Endothelial cell of umbilical vein (primary cell): ENCODE measurements around the gene FILIP1L. TPM values are rescaled to one million over a fixed set of nuclear protein-coding genes. Genes with fewer than 3 reads are reported as not detected.

Experiments used
- BruUV-seq: library from RNA; stranded (reverse); fragments of 400-500 nt; replicated peaks from 2 replicates; lab custom pipeline; 2021; lab: Mats Ljungman, UMichigan
- CTCF ChIA-PET: fragments of 300-600, 350-600 bp; sonication (Branson Sonifier 250); formaldehyde crosslinking; loops from one replicate; lab custom pipeline; 2021; ENCODE audit warnings: antibody characterized with exemption, inconsistent platforms; lab: Charles Lee
- POLR2A ChIA-PET: fragments of 300-600, 350-600 bp; sonication (Branson Sonifier 250); formaldehyde crosslinking; loops from one replicate; lab custom pipeline; 2021; ENCODE audit warnings: antibody characterized with exemption, inconsistent platforms; lab: Charles Lee
- DNase-seq: peaks from one replicate; pipeline ENCODE4 v3.0.0-alpha.2; 2011; ENCODE audit warnings: low read depth, low spot score
- FAIRE-seq: peaks from 2 replicates; lab custom pipeline; 2011; peaks lifted over from hg19 to GRCh38; lab: Jason Lieb, UNC
- H2AFZ ChIP-seq: 2 replicates; pipeline ENCODE4 v1.6.0; 2012; ENCODE audit warnings: low read depth, low read length, control low read depth, inconsistent platforms
- H3K27ac ChIP-seq: 2 replicates; pipeline ENCODE4 v1.5.1; 2011; ENCODE audit warnings: low read depth, mild to moderate bottlenecking, control low read depth, low read length, moderate library complexity; ENCODE audit not compliant: insufficient read depth
- H3K27me3 ChIP-seq, 2 experiments: 2 replicates each; pipeline versions ENCODE4 v1.6.0 to v1.6.1; 2011; ENCODE audit warnings: low read length in 2 of 2, mixed read lengths in 1 of 2; ENCODE audit not compliant: control insufficient read depth in 2 of 2, insufficient read depth in 2 of 2
- H3K36me3 ChIP-seq, 2 experiments: 2 replicates in 1 of 2; 3 replicates in 1 of 2; pipeline ENCODE4 v1.5.1; 2011; ENCODE audit warnings: low read length in 2 of 2, mild to moderate bottlenecking in 1 of 2, moderate library complexity in 1 of 2; ENCODE audit not compliant: control insufficient read depth in 2 of 2, insufficient read depth in 2 of 2; ENCODE audit errors: extremely low read depth in 1 of 2
- H3K4me1 ChIP-seq: 3 replicates; pipeline ENCODE4 v1.5.1; 2011; ENCODE audit warnings: mild to moderate bottlenecking, low read length; ENCODE audit not compliant: control insufficient read depth, insufficient read depth; ENCODE audit errors: extremely low read depth
- H3K4me2 ChIP-seq: 2 replicates; pipeline ENCODE4 v1.6.1; 2011; ENCODE audit warnings: low read length, control low read depth, mixed read lengths; ENCODE audit not compliant: insufficient read depth
- H3K4me3 ChIP-seq, 3 experiments: fragments of 200-600 bp in 1 of 3; sonication (generic), shearing (Covaris generic) in 1 of 3; replicated peaks in 1 of 3; 2 replicates each; pipeline ENCODE4 v1.5.1; 2011 to 2016; ENCODE audit warnings: control low read depth in 3 of 3, low read length in 3 of 3, mild to moderate bottlenecking in 2 of 3, inconsistent platforms in 1 of 3, low read depth in 1 of 3, moderate library complexity in 1 of 3; ENCODE audit not compliant: insufficient read depth in 1 of 3
- H3K79me2 ChIP-seq: 2 replicates; pipeline ENCODE4 v1.6.0; 2012; ENCODE audit warnings: low read length, inconsistent platforms; ENCODE audit not compliant: control insufficient read depth, insufficient read depth
- H3K9ac ChIP-seq: replicated peaks from 2 replicates; pipeline ENCODE3; 2011; ENCODE audit warnings: low read length, control low read depth; ENCODE audit not compliant: insufficient read depth; ENCODE audit errors: extremely low read depth
- H3K9me1 ChIP-seq: replicated peaks from 3 replicates; pipeline ENCODE4 v1.6.0; 2011; ENCODE audit warnings: mild to moderate bottlenecking, low read length; ENCODE audit not compliant: control insufficient read depth, insufficient read depth; ENCODE audit errors: extremely low read depth
- H3K9me3 ChIP-seq: replicated peaks from 2 replicates; pipeline ENCODE4 v1.5.1; 2012; ENCODE audit warnings: low read length, inconsistent platforms; ENCODE audit not compliant: control insufficient read depth, insufficient read depth
- H4K20me1 ChIP-seq: replicated peaks from 2 replicates; pipeline ENCODE3; 2011; ENCODE audit warnings: mild to moderate bottlenecking, low read length; ENCODE audit not compliant: control insufficient read depth, insufficient read depth; ENCODE audit errors: extremely low read depth
- EZH2 ChIP-seq: IDR thresholded peaks from 2 replicates; pipeline ENCODE4 v1.6.1; 2012; ENCODE audit warnings: borderline replicate concordance, low read depth, mild to moderate bottlenecking, moderate library complexity, low read length, inconsistent platforms; ENCODE audit not compliant: severe bottlenecking
- MYC ChIP-seq: IDR thresholded peaks from one replicate; pipeline ENCODE4 v1.6.1; 2011; ENCODE audit warnings: mild to moderate bottlenecking, low read depth, low read length
- POLR2A ChIP-seq: IDR thresholded peaks from 2 replicates; pipeline ENCODE4 v1.6.1; 2012; ENCODE audit warnings: low read depth, mild to moderate bottlenecking, control low read depth, low read length
- POLR2AphosphoS5 ChIP-seq: IDR thresholded peaks from 2 replicates; pipeline ENCODE4 v1.6.1; 2012; ENCODE audit warnings: low read depth, mild to moderate bottlenecking, control low read depth, low read length, moderate library complexity; ENCODE audit not compliant: insufficient read depth
- dilution Hi-C: fragments of 300-500 bp; cut with MboI; formaldehyde crosslinking; loops from one replicate; pipeline ENCODE4 v1.15.0; 2019; ENCODE audit warnings: low sequenced_read_pairs; ENCODE audit not compliant: extremely low pct_ligation_motif_present
- intact Hi-C: fragments of 100-400 bp; cut with micrococcal nuclease; formaldehyde crosslinking; loops from one replicate; pipeline ENCODE4 v1.10.0; 2022
- polyA plus RNA-seq, 4 experiments: library from polyadenylated mRNA; depleted of rRNA in 3 of 4; stranded (reverse) in 3 of 4; unstranded in 1 of 4; fragments of >200 nt; gene quantifications; 2 replicates each; pipeline versions ENCODE4 v1.2.1 to v1.2.3, GENCODE V29; 2011 to 2012; ENCODE audit warnings: missing spikeins in 1 of 4
- total RNA-seq: library from RNA; stranded (reverse); gene quantifications from 2 replicates; pipeline ENCODE4 v1.2.3, GENCODE V29; 2021
- TF ChIP-seq, protein P1 (sequence below), 2 donors: IDR thresholded peaks; 1 replicate in 1 of 2; 2 replicates in 1 of 2; pipeline ENCODE4 v1.5.1; 2011; ENCODE audit warnings: low read length in 2 of 2, mild to moderate bottlenecking in 2 of 2, moderate library complexity in 2 of 2, control low read depth in 1 of 2, inconsistent platforms in 1 of 2, low read depth in 1 of 2; ENCODE audit not compliant: insufficient read depth in 1 of 2; ENCODE audit errors: extremely low read depth in 1 of 2

FILIP1L gene
- total and polyA plus RNA-seq, 2 donors (not counting 3 experiments of a cell fraction or from before 2014, with no cell fraction given) = 26.0 to 29.9 TPM

DNA sequence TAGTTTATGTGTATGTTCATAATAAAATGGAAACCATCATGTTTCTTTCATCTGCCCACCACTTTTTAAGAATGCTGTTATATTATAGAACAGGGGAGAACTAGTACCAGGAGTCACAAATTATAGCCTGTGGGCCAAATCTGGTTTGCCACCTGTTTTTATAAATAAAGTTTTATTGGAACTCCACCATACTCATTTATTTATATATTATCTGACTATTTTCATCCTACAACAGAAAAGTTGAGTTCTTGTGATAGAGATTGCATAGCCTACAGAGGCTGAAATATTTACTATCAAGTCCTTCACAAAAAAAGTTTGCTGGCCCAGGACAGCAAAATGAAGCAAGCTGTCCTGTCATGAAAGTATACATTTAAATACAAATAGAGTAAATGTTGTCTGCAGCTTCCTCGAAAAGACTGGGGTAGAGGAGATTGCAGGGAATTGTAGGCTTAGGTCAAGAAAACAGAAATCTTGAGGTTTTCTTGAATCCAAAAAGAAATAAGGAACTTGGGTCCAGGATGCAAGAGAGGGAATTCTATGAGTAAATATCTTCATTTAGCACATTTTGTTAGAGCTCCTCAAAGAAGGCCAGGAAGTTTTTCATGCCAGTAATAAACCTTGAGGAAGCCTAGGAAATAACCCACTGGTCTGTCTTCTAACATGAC lies 41.1 kb downstream of the FILIP1L start:
- no peaks in the 10 kb centered on the region for H4K20me1 ChIP-seq
- ChIA-PET POLR2A (no interaction called here), CTCF (interaction anchor here (1.0 to 8.9 kb wide), 5 partner anchors 11 to 230 kb away, joined by 3 to 197 read pairs (median 4); no protein-coding TSS in a partner anchor)
- no peaks in the 10 kb centered on the region for H3K36me3 ChIP-seq
- FAIRE-seq (no peak), DNase-seq (no peak)
- no peak overlapping the region for H3K4me3 ChIP-seq
- BruUV-seq = no TSS peak
- H3K9me3 ChIP-seq = no peaks in the 10 kb centered on the region
- TF ChIP-seq POLR2AphosphoS5 (no peak), POLR2A (no peak), MYC (no peak), EZH2 (no peak)
- TF ChIP-seq, protein P1, sequence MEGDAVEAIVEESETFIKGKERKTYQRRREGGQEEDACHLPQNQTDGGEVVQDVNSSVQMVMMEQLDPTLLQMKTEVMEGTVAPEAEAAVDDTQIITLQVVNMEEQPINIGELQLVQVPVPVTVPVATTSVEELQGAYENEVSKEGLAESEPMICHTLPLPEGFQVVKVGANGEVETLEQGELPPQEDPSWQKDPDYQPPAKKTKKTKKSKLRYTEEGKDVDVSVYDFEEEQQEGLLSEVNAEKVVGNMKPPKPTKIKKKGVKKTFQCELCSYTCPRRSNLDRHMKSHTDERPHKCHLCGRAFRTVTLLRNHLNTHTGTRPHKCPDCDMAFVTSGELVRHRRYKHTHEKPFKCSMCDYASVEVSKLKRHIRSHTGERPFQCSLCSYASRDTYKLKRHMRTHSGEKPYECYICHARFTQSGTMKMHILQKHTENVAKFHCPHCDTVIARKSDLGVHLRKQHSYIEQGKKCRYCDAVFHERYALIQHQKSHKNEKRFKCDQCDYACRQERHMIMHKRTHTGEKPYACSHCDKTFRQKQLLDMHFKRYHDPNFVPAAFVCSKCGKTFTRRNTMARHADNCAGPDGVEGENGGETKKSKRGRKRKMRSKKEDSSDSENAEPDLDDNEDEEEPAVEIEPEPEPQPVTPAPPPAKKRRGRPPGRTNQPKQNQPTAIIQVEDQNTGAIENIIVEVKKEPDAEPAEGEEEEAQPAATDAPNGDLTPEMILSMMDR (IDR thresholded peaks at IDR 0.05; ENCODE audit: extremely low read depth in 1 of 2, insufficient read depth in 1 of 2, low read depth in 1 of 2, low read length in 2 of 2) = no peak
- H3K9ac ChIP-seq = no peak overlapping the region
- dilution Hi-C loops (no loop called here), intact Hi-C loops (no loop called here)
- H3K27me3 ChIP-seq = no peaks in the 10 kb centered on the region
- no peak overlapping the region for H2AFZ ChIP-seq
- H3K4me2 ChIP-seq = no peak overlapping the region
- H3K27ac ChIP-seq = no peak overlapping the region
- H3K9me1 ChIP-seq = no peaks in the 10 kb centered on the region
- H3K4me1 ChIP-seq = peaks cover 18% of the 10 kb centered on the region
- H3K79me2 ChIP-seq = no peaks in the 10 kb centered on the region
